ENCODE data around the gene PTPRB.

GRCh38 chr12:70644861-70645260 is 7.6 kb upstream of the PTPRB start:
- TF ChIP-seq, protein P1, sequence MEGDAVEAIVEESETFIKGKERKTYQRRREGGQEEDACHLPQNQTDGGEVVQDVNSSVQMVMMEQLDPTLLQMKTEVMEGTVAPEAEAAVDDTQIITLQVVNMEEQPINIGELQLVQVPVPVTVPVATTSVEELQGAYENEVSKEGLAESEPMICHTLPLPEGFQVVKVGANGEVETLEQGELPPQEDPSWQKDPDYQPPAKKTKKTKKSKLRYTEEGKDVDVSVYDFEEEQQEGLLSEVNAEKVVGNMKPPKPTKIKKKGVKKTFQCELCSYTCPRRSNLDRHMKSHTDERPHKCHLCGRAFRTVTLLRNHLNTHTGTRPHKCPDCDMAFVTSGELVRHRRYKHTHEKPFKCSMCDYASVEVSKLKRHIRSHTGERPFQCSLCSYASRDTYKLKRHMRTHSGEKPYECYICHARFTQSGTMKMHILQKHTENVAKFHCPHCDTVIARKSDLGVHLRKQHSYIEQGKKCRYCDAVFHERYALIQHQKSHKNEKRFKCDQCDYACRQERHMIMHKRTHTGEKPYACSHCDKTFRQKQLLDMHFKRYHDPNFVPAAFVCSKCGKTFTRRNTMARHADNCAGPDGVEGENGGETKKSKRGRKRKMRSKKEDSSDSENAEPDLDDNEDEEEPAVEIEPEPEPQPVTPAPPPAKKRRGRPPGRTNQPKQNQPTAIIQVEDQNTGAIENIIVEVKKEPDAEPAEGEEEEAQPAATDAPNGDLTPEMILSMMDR (IDR thresholded peaks at IDR 0.05), result no peak
- TF ChIP-seq POLR2A (IDR thresholded peaks at IDR 0.05), result no peak
